Liver (tissue), 9 donors: ENCODE results near the gene PRKN. TPM values are rescaled to one million over a fixed set of nuclear protein-coding genes. Genes with fewer than 3 reads are reported as not detected.

Experiments
- DNase-seq: peaks from one replicate; pipeline ENCODE4 v3.0.0-alpha.2; 2017; ENCODE audit warnings: low spot score
- H3K27ac ChIP-seq, 2 donors: one replicate each; pipeline ENCODE4 v1.7.0; 2013; ENCODE audit warnings: inconsistent platforms in 2 of 2, low read length in 2 of 2, control low read depth in 1 of 2, low read depth in 1 of 2, mild to moderate bottlenecking in 1 of 2
- H3K27me3 ChIP-seq, 4 donors: one replicate each; pipeline versions ENCODE4 v1.6.1 to v1.7.0; 2013; ENCODE audit warnings: low read length in 3 of 4, inconsistent platforms in 1 of 4, mild to moderate bottlenecking in 1 of 4, moderate library complexity in 1 of 4; ENCODE audit not compliant: control insufficient read depth in 4 of 4, insufficient read depth in 4 of 4
- H3K36me3 ChIP-seq, 4 donors: one replicate each; pipeline versions ENCODE4 v1.6.1 to v1.7.0; 2013; ENCODE audit warnings: low read length in 3 of 4, mild to moderate bottlenecking in 3 of 4, low read depth in 1 of 4, moderate library complexity in 1 of 4; ENCODE audit not compliant: control insufficient read depth in 4 of 4, insufficient read depth in 3 of 4
- H3K4me1 ChIP-seq, 4 donors: one replicate each; pipeline versions ENCODE4 v1.6.1 to v1.7.0; 2013; ENCODE audit warnings: low read length in 3 of 4, mild to moderate bottlenecking in 3 of 4, moderate library complexity in 1 of 4; ENCODE audit not compliant: control insufficient read depth in 4 of 4, insufficient read depth in 4 of 4
- H3K4me3 ChIP-seq, 3 donors: one replicate each; pipeline versions ENCODE4 v1.6.1 to v1.7.0; 2013; ENCODE audit warnings: low read length in 3 of 3, control low read depth in 1 of 3, low read depth in 1 of 3, mild to moderate bottlenecking in 1 of 3
- H3K9ac ChIP-seq, 2 donors: one replicate each; pipeline ENCODE4 v1.7.0; 2013; ENCODE audit warnings: low read length in 2 of 2, mild to moderate bottlenecking in 2 of 2, moderate library complexity in 2 of 2, control low read depth in 1 of 2, low read depth in 1 of 2
- H3K9me3 ChIP-seq, 4 donors: one replicate each; pipeline versions ENCODE4 v1.6.1 to v1.7.0; 2013; ENCODE audit warnings: low read length in 3 of 4; ENCODE audit not compliant: control insufficient read depth in 4 of 4
- ATF3 ChIP-seq: IDR thresholded peaks from 2 replicates; pipeline ENCODE4 v1.6.1; 2016; ENCODE audit warnings: antibody characterized with exemption
- CTCF ChIP-seq: fragments of 150-350 bp; IDR thresholded peaks from 2 replicates; pipeline ENCODE4 v1.5.1; 2017; ENCODE audit warnings: improper control_type of control experiment, low read depth, low read length; ENCODE audit not compliant: missing input control
- EGR1 ChIP-seq, 2 donors: IDR thresholded peaks; 2 replicates each; pipeline ENCODE4 v1.6.1; 2016 to 2018; ENCODE audit warnings: antibody characterized with exemption in 2 of 2, low read depth in 2 of 2
- GABPA ChIP-seq, 2 donors: IDR thresholded peaks in 1 of 2; conservative IDR thresholded peaks in 1 of 2; 2 replicates each; pipeline ENCODE4 v1.6.1; 2016; ENCODE audit warnings: antibody characterized with exemption in 2 of 2, mild to moderate bottlenecking in 1 of 2, moderate library complexity in 1 of 2
- HNF4A ChIP-seq, 2 donors: conservative IDR thresholded peaks; 2 replicates each; pipeline ENCODE4 v1.6.1; 2016; ENCODE audit warnings: antibody characterized with exemption in 2 of 2, mild to moderate bottlenecking in 2 of 2
- HNF4G ChIP-seq: IDR thresholded peaks from 2 replicates; pipeline ENCODE4 v1.6.1; 2016; ENCODE audit warnings: antibody characterized with exemption
- JUND ChIP-seq, 2 donors: IDR thresholded peaks; 2 replicates each; pipeline ENCODE4 v1.6.1; 2016; ENCODE audit warnings: antibody characterized with exemption in 2 of 2
- MAX ChIP-seq: IDR thresholded peaks from 2 replicates; pipeline ENCODE4 v1.6.1; 2016; ENCODE audit warnings: antibody characterized with exemption
- NR2F2 ChIP-seq: IDR thresholded peaks from 2 replicates; pipeline ENCODE4 v1.6.1; 2016; ENCODE audit warnings: antibody characterized with exemption
- RAD21 ChIP-seq, 2 donors: IDR thresholded peaks; 2 replicates each; pipeline ENCODE4 v1.6.1; 2016; ENCODE audit warnings: antibody characterized with exemption in 2 of 2, mild to moderate bottlenecking in 2 of 2
- RXRA ChIP-seq, 2 donors: IDR thresholded peaks; 2 replicates each; pipeline ENCODE4 v1.6.1; 2017 to 2018; ENCODE audit warnings: antibody characterized with exemption in 2 of 2, mild to moderate bottlenecking in 1 of 2
- SP1 ChIP-seq: IDR thresholded peaks from 2 replicates; pipeline ENCODE4 v1.6.1; 2018; ENCODE audit warnings: antibody characterized with exemption, mild to moderate bottlenecking
- TAF1 ChIP-seq: conservative IDR thresholded peaks from 2 replicates; pipeline ENCODE4 v1.6.1; 2016; ENCODE audit warnings: antibody characterized with exemption, mild to moderate bottlenecking
- YY1 ChIP-seq: IDR thresholded peaks from 2 replicates; pipeline ENCODE4 v1.6.1; 2016; ENCODE audit warnings: antibody characterized with exemption, mild to moderate bottlenecking
- ZBTB33 ChIP-seq: IDR thresholded peaks from 2 replicates; pipeline ENCODE4 v1.6.1; 2016; ENCODE audit warnings: antibody characterized with exemption
- WGBS: extraction: QIAGEN DNeasy Blood & Tissue Kit; methylation state at CpG from one replicate; pipeline ENCODE4 v1.1.7; 2013; 5-methylcytosine and 5-hydroxymethylcytosine counted together
- polyA plus RNA-seq, 2 donors: library from polyadenylated mRNA; stranded (reverse) in 1 of 2; unstranded in 1 of 2; fragments of 200-250 nt in 1 of 2; fragments of >200 nt in 1 of 2; fragmentation: Nextera tagmentation in 1 of 2; extraction: Ambion mirVana in 1 of 2; gene quantifications; one replicate each; pipeline versions ENCODE4 v1.2.1 to v1.2.3, GENCODE V29; 2013 to 2015
- total RNA-seq, 2 donors: library from RNA; depleted of rRNA; stranded (reverse); fragments of >200 nt; gene quantifications; one replicate each; pipeline ENCODE4 v1.2.3, GENCODE V29; 2014
- TF ChIP-seq, protein P1 (sequence below): IDR thresholded peaks from 2 replicates; pipeline ENCODE4 v1.6.1; 2016; ENCODE audit warnings: antibody characterized with exemption, mild to moderate bottlenecking
- donor health status: healthy.
- donor health status: healthy.
- donor health status: healthy.
- donor health status: healthy.
- donor health status: healthy.

Gene PRKN
- total and polyA plus RNA-seq, 4 donors, result 0.47 to 4.1 (median 3.2) TPM

DNA sequence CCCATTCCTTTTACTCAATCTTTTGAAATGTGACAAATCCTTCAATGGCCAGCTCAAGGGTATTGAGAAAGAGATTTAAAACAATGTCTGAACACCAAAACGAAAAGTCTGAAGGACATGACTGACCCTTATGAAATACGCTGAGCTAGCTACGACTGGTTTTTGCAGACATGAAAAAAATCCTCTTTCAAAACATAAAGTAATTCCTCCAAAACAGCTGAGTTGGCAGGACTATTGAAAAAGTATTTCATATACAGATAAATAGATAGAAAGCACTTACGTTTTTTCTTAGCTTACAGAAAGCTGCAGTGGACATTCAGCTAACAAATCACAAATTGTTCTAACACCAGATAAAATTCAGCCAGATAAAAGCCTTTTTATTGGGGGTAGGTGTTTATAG is 751.0 kb downstream of the PRKN start (continued):
- TF ChIP-seq CTCF (no peak), TAF1 (no peak), GABPA (IDR thresholded peaks at IDR 0.05 in 1 of 2, conservative IDR thresholded peaks at IDR 0.05 in 1 of 2) (no peak), YY1 (no peak), ZBTB33 (no peak)

DNA sequence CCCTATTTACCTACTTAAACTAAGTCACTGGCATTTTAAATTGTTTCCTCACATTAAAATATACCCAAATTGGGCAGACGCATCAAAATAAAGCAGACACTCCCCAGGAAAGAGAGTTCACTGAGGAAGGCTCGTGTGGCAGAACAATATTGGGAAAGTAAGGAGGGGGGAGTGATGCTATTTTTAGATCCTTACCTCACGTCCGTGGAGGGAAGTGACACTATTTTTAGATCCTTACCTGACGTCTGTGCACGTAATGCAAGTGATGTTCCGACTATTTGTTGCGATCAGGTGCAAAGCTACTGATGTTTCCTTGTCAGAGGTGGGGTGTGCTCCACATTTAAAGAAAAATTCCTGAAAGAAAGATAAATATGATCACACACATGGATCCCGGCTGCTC is 754.5 kb downstream of the PRKN start:
- H3K27ac ChIP-seq, result no peak overlapping the region
- no peak overlapping the region for H3K9ac ChIP-seq
- WGBS, result 80% methylated on average over 9 of the region's 9 CpGs

DNA sequence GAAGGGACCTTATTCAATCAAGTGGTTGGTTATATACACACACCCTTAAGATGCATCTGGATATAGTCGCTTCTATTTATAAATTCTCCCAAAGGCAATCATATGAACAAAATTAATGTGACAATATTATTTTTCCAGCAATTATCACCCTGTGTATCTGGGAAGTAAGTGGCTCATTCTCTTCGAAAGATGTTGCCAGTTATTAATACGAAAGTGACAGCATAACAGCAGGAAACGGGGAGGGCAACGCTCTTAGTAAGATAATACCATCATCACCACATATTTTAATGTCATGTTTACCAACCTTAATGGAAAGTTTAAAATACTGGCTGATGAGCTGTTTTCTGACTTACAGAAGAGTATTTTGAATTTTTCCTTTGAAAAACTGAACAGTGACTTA is 756.5 kb downstream of the PRKN start:
- 87% methylated on average over 5 of the region's 5 CpGs for WGBS
- Histone ChIP-seq H3K27ac (no peak overlapping the region), H3K9ac (no peak overlapping the region), H3K4me1 (no peaks in the 10 kb centered on the region), H3K4me3 (no peak overlapping the region), H3K27me3 (no peaks in the 10 kb centered on the region), H3K9me3 (no peaks in the 10 kb centered on the region), H3K36me3 (no peaks in the 10 kb centered on the region)
- no peak for DNase-seq
- TF ChIP-seq ATF3, result no peak
- TF ChIP-seq JUND (IDR thresholded peaks at IDR 0.05), result no peak
- no peak for TF ChIP-seq MAX
- no peak for TF ChIP-seq EGR1 (IDR thresholded peaks at IDR 0.05; ENCODE audit: low read depth in 2 of 2)
- TF ChIP-seq, protein P1, sequence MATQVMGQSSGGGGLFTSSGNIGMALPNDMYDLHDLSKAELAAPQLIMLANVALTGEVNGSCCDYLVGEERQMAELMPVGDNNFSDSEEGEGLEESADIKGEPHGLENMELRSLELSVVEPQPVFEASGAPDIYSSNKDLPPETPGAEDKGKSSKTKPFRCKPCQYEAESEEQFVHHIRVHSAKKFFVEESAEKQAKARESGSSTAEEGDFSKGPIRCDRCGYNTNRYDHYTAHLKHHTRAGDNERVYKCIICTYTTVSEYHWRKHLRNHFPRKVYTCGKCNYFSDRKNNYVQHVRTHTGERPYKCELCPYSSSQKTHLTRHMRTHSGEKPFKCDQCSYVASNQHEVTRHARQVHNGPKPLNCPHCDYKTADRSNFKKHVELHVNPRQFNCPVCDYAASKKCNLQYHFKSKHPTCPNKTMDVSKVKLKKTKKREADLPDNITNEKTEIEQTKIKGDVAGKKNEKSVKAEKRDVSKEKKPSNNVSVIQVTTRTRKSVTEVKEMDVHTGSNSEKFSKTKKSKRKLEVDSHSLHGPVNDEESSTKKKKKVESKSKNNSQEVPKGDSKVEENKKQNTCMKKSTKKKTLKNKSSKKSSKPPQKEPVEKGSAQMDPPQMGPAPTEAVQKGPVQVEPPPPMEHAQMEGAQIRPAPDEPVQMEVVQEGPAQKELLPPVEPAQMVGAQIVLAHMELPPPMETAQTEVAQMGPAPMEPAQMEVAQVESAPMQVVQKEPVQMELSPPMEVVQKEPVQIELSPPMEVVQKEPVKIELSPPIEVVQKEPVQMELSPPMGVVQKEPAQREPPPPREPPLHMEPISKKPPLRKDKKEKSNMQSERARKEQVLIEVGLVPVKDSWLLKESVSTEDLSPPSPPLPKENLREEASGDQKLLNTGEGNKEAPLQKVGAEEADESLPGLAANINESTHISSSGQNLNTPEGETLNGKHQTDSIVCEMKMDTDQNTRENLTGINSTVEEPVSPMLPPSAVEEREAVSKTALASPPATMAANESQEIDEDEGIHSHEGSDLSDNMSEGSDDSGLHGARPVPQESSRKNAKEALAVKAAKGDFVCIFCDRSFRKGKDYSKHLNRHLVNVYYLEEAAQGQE, result no peak
- no peak for TF ChIP-seq NR2F2
- TF ChIP-seq SP1, result no peak
- no peak for TF ChIP-seq YY1
- no peak for TF ChIP-seq RAD21 (IDR thresholded peaks at IDR 0.05)
- no peak for TF ChIP-seq RXRA (IDR thresholded peaks at IDR 0.05)
- TF ChIP-seq HNF4A (conservative IDR thresholded peaks at IDR 0.05), result no peak
- no peak for TF ChIP-seq TAF1

More for the DNA sequence above, 754.5 kb downstream of the PRKN start:
- Histone ChIP-seq H3K4me1 (no peaks in the 10 kb centered on the region), H3K9me3 (no peaks in the 10 kb centered on the region), H3K36me3 (no peaks in the 10 kb centered on the region), H3K4me3 (no peak overlapping the region), H3K27me3 (no peaks in the 10 kb centered on the region)
- TF ChIP-seq HNF4G (no peak), ZBTB33 (no peak)
- DNase-seq, result no peak
